PC-9 (cell line): ENCODE data around the gene IL1RL1.

Source experiments
- CTCF ChIP-seq: fragments of 200-600 bp; sonication (generic); conservative IDR thresholded peaks from 2 replicates; pipeline ENCODE4 v1.6.1; 2017; ENCODE audit warnings: mixed run types, antibody characterized with exemption, mild to moderate bottlenecking, moderate library complexity
- EZH2 ChIP-seq: fragments of 200-600 bp; sonication (generic); IDR thresholded peaks from 2 replicates; pipeline ENCODE4 v1.8.0; 2017; ENCODE audit warnings: antibody characterized with exemption, low read depth

GRCh38 chr2:102294802-102295489 is 16.4 kb upstream of the IL1RL1 start:
- TF ChIP-seq CTCF: no peak
- no peak for TF ChIP-seq EZH2
